HFFc6 (cell line): ENCODE measurements around the gene TIGD1. TPM values are rescaled to one million over a fixed set of nuclear protein-coding genes. Genes with fewer than 3 reads are reported as not detected.
"Not testable (repeated sequence)": the region's sequence is repeated elsewhere in the genome, so short reads cannot be mapped to it uniquely, and the experiment has no call there.

ENCODE experiments used
- DNase-seq: peaks from one replicate; pipeline ENCODE4 v3.0.0-alpha.2; 2018
- H3K27ac Mint-ChIP-seq: 2 replicates; pipeline ENCODE4 v1.8.0; 2020; ENCODE audit warnings: mild to moderate bottlenecking, mixed read lengths
- H3K27me3 Mint-ChIP-seq: 2 replicates; pipeline ENCODE4 v1.8.0; 2021; ENCODE audit warnings: mild to moderate bottlenecking, moderate library complexity, mixed read lengths; ENCODE audit not compliant: insufficient read depth
- H3K36me3 Mint-ChIP-seq: 2 replicates; pipeline ENCODE4 v1.8.0; 2021; ENCODE audit warnings: low read depth, mixed read lengths
- H3K4me1 Mint-ChIP-seq: 2 replicates; pipeline ENCODE4 v1.8.0; 2020; ENCODE audit warnings: low read depth, mixed read lengths
- H3K4me3 Mint-ChIP-seq: 2 replicates; pipeline ENCODE4 v1.8.0; 2020; ENCODE audit warnings: mild to moderate bottlenecking, moderate library complexity, mixed read lengths
- H3K9me3 Mint-ChIP-seq: 2 replicates; pipeline ENCODE4 v1.8.0; 2020; ENCODE audit warnings: mild to moderate bottlenecking, mixed read lengths
- CTCF ChIP-seq: fragments of 200-600 bp; sonication (generic); IDR thresholded peaks from 2 replicates; pipeline ENCODE4 v1.5.0; 2021; ENCODE audit warnings: antibody characterized with exemption, mild to moderate bottlenecking
- total RNA-seq, 6 experiments: library from RNA; stranded (reverse); fragmentation: NEBNext Ultra II Directional; extraction: Animal tissue kit (Norgen Biotek cat#: 25700); gene quantifications; 2 replicates in 1 of 6; 3 replicates in 5 of 6; pipeline ENCODE4 v1.2.3, GENCODE V29; 2021

The TIGD1 gene
- total RNA-seq, 6 experiments from 2014 or later: 2.9 to 3.7 (median 3.1) TPM

GRCh38 chr2:232575404-232575746 lies 25.0 kb upstream of the TIGD1 start:
- no peaks in the 10 kb centered on the region; the same call in 1 of the 2 replicates for H3K27me3 Mint-ChIP-seq
- TF ChIP-seq CTCF: no peak
- no peak overlapping the region for H3K27ac Mint-ChIP-seq
- H3K9me3 Mint-ChIP-seq: no peaks in the 10 kb centered on the region
- peaks cover 10% of the 10 kb centered on the region for H3K36me3 Mint-ChIP-seq
- no peak for DNase-seq
- H3K4me3 Mint-ChIP-seq: no peak overlapping the region
- peaks cover 36% of the 10 kb centered on the region for H3K4me1 Mint-ChIP-seq

GRCh38 chr2:232574674-232575403 lies 24.5 kb upstream of the TIGD1 start:
- no peaks in the 10 kb centered on the region; the same call in 1 of the 2 replicates for H3K27me3 Mint-ChIP-seq
- TF ChIP-seq CTCF: no peak
- H3K36me3 Mint-ChIP-seq: peaks cover 15% of the 10 kb centered on the region
- peaks cover 36% of the 10 kb centered on the region for H3K4me1 Mint-ChIP-seq
- peak; percentile 54 for DNase-seq
- no peaks in the 10 kb centered on the region for H3K9me3 Mint-ChIP-seq
- peak overlapping the region; percentile 64 for H3K27ac Mint-ChIP-seq
- H3K4me3 Mint-ChIP-seq: no peak overlapping the region; the same call in 1 of the 2 replicates

GRCh38 chr2:232573771-232574435 lies 23.5 kb upstream of the TIGD1 start:
- no peak for TF ChIP-seq CTCF
- Mint-ChIP-seq H3K4me3 (no peak overlapping the region), H3K27me3 (no peaks in the 10 kb centered on the region; the same call in 1 of the 2 replicates), H3K27ac (peak overlapping the region; percentile 64), H3K4me1 (peaks cover 39% of the 10 kb centered on the region), H3K36me3 (peaks cover 23% of the 10 kb centered on the region), H3K9me3 (no peaks in the 10 kb centered on the region)
- DNase-seq: no peak

- peaks cover 48% of the 10 kb centered on the region for H3K4me1 Mint-ChIP-seq
- H3K27ac Mint-ChIP-seq: no peak overlapping the region
- H3K36me3 Mint-ChIP-seq: peaks cover 28% of the 10 kb centered on the region
- no peak for DNase-seq
- TF ChIP-seq CTCF: no peak
- no peak overlapping the region for H3K4me3 Mint-ChIP-seq
- no peaks in the 10 kb centered on the region; the same call in 1 of the 2 replicates for H3K27me3 Mint-ChIP-seq
- no peaks in the 10 kb centered on the region for H3K9me3 Mint-ChIP-seq
These were observed 22.7 kb upstream of the TIGD1 start for GRCh38 chr2:232573042-232573441.

GRCh38 chr2:232571026-232571474 lies 20.7 kb upstream of the TIGD1 start:
- Mint-ChIP-seq H3K27ac (peak overlapping the region; percentile 42; the same call in 1 of the 2 replicates), H3K4me3 (no peak overlapping the region)

GRCh38 chr2:232570481-232570880 lies 20.1 kb upstream of the TIGD1 start:
- not testable (repeated sequence) for H3K27ac Mint-ChIP-seq, H3K9me3 Mint-ChIP-seq, H3K4me3 Mint-ChIP-seq, H3K27me3 Mint-ChIP-seq, DNase-seq
- Mint-ChIP-seq H3K36me3 (peaks cover 50% of the 10 kb centered on the region), H3K4me1 (peaks cover 49% of the 10 kb centered on the region)

More at GRCh38 chr2:232571026-232571474, 20.7 kb upstream of the TIGD1 start:
- Mint-ChIP-seq H3K4me1 (peaks cover 51% of the 10 kb centered on the region), H3K9me3 (no peaks in the 10 kb centered on the region), H3K36me3 (peaks cover 47% of the 10 kb centered on the region), H3K27me3 (no peaks in the 10 kb centered on the region)
- no peak for TF ChIP-seq CTCF
- DNase-seq: no peak
